GM19463 (cell line): ENCODE results near the gene ZCCHC3.
"Not testable (repeated sequence)": the region's sequence is repeated elsewhere in the genome, so short reads cannot be mapped to it uniquely, and the experiment has no call there.

Experiments used
- ATAC-seq: cut with Tn5 transposase; IDR thresholded peaks from one replicate; pipeline ENCODE4 v1.9.1; 2021; ENCODE audit warnings: mild to moderate bottlenecking, moderate library complexity; ENCODE audit not compliant: unreplicated experiment

ZCCHC3 gene, protein sequence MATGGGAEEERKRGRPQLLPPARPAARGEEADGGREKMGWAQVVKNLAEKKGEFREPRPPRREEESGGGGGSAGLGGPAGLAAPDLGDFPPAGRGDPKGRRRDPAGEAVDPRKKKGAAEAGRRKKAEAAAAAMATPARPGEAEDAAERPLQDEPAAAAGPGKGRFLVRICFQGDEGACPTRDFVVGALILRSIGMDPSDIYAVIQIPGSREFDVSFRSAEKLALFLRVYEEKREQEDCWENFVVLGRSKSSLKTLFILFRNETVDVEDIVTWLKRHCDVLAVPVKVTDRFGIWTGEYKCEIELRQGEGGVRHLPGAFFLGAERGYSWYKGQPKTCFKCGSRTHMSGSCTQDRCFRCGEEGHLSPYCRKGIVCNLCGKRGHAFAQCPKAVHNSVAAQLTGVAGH

DNA sequence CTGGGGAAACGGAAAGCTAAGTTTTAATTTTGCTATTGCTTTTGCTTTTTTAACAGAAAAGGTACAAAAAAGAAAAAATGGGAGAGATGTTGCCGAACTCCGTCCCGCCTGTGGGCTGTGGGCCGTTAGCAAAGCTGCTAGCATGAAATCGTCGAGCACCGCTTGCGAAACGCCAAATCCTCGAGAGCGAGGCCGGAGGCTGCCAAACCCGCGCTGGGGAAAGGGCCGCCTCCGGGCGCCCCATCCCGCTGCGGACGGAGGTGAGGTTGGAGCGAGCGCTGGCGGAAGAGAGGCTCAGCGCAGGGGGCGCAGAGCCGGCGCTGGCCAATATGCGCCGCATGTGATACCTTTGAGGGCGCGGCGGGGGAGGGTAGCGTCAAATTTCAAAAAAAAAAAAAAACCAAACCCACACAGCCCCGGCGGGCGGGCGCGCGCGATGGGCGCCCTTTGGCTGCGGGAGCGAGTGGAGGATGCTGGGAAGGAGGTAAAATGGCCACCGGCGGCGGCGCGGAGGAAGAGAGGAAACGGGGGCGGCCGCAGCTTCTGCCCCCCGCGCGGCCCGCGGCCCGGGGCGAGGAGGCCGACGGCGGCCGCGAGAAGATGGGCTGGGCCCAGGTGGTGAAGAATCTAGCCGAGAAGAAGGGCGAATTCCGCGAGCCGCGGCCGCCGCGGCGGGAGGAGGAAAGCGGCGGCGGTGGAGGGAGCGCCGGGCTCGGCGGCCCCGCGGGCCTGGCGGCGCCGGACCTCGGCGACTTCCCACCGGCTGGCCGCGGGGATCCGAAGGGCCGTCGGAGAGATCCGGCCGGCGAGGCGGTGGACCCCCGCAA lies at the start of gene ZCCHC3:
Gene ZCCHC3 (plus strand): TSS at position 473 of the 827 bp plus-strand sequence. CDS start 17 bp downstream, at position 490.
- ATAC-seq, result peak; percentile 84

DNA sequence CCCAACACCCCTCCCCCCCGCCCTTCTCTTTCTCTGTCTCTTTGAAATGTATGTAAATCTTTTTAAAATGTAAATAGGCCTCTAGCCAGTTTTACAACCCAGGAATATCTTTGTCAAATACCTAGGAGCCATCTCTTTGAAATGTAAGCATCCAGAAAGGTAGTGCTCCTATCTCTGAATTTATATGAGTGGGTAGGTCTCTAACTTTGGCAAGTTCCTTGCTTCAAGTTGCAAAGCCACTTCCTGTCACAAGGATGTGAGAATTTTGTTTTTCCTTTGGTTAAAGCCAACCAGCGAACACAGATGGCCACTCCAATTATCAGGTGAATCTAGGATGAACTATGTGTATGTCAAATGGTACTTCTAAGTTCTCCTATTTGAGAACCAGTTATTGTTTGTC lies 46.0 kb upstream of the ZCCHC3 start:
- ATAC-seq, result no peak

DNA sequence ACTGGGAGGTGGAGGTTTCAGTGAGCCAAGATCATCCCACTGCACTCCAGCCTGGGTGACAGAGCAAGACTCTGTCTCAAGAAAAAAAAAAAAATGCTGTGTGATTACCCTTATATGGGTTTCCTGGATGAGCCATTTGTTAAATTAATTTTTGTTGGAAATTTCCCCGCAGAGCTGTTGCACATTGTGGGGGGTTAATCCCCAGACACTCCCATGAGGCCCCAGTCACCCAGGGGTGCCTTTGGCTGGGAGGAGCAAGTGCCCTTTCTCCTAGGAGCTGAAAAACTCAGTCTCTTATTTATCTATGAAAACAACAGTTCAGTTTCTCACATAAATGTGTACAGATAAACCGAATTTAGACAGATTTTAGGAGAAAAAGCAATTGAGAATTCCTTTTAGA lies 44.6 kb upstream of the ZCCHC3 start:
- no peak for ATAC-seq

DNA sequence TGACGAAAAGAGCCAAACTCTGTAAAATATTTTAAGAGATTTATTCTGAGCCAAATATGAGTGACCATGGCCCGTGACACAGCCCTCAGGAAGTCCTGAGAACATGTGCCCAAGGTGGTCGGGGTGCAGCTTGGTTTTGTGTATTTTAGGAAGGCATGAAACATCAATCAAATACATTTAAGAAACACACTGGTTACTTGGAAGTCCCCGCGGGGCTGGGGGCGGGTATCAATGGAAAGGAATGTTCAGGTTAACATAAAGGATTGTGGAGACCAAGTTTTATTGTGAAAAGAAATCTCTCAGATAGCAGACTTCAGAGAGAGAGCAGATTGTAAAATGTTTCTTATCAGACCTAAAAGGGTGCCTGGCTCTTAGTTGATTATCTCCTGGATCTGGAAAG lies 43.9 kb upstream of the ZCCHC3 start:
- not testable (repeated sequence) for ATAC-seq

DNA sequence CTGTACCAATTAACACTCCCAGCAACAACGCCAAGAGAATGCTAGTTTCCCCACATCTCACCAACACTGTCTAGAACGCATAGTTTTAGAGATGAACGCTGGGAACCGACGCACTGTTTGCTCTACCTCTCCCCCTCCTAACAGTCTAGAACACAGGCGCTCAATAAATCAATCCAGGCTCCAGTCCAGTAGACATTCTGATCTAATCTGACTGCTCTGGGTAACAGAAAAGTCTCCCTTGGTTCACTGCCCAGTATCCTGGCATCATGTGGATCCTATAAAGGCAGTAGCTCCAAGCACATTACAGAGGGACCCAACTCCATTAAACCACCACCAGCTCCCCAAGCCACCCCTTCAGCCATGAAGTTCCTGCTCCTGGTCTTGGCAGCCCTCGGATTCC lies 40.0 kb upstream of the ZCCHC3 start, which contains the start of gene DEFB132:
Gene DEFB132 (plus strand): TSS at position 306 of the 400 bp plus-strand sequence. CDS start 55 bp downstream, at position 361.
- ATAC-seq, result no peak

DNA sequence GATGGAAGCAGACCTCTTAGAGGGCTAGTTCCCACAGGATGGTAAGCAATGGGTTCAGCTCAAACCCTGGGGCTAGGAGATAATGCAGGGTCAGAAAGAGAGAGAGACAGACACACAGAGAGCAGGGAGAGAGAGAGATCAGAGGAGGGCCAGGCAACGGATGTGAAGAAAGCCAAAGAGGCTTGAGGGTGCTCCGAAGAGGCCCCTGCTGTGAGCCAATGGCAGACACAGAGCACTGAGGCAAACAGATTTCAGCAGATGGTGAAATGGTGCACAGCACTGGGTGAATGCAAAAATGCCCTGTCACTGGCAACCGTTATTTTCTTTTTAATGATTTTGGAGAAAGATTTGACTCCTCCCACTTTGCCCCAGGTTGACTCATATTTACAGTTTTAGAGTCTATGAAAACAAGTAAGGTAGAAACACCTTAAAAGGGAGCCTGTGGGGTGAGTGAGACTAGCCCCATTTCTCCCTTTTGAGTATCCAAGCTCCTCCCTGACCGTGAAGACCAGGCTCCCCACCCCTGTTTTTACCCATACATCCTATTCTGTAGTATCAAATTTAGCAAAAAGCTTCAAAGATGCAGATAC lies 39.0 kb upstream of the ZCCHC3 start:
- ATAC-seq, result no peak

DNA sequence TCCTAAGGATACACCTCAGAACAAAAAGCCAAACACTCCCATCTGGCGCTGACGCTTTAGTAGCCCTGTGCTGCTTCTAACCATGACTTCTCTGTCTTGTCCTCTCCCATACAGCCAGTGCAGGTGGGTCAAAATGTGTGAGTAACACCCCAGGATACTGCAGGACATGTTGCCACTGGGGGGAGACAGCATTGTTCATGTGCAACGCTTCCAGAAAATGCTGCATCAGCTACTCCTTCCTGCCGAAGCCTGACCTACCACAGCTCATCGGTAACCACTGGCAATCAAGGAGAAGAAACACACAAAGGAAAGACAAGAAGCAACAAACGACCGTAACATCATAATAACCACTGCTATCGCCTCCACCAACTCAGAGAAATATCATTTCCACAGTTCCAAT lies 38.4 kb upstream of the ZCCHC3 start:
- no peak for ATAC-seq

DNA sequence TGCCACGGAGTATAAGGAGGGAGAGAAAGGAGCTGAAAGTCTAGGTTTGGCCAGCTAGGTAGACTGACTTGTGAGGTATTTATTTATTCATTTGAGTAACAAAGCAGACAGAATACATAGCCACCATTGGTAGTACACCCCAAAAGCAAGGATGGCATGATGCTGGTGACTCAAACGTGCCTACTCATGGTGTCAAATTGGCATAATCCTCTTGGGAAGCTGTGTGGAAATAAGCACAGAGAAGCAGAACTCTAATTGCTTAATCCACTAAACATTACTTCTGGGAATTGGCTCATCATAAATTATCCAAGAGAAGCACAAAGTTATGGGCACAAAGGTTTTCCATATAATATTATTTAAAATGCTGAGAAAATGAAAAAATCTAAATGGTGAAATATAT lies 37.4 kb upstream of the ZCCHC3 start:
- ATAC-seq, result no peak

DNA sequence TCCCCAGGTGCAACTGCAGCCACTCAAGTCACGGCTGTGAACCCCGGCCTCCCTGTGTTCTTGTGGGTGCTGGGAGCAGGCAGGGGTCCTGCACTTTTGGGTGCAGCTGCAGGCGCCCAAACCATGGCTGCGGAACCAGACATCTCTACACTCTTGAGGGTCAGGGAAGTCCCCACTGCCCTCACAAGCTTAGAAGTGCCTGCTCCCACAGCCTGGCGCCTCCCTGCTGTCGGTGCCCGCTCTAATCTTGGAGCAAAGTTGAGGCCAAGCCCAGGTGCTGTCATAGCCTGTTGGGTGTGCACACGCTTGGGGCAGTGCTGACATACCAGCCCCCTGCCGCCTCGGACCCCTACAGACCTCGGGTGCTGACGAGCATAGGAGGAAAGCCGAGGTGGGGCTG lies 33.7 kb upstream of the ZCCHC3 start:
- ATAC-seq, result no peak

DNA sequence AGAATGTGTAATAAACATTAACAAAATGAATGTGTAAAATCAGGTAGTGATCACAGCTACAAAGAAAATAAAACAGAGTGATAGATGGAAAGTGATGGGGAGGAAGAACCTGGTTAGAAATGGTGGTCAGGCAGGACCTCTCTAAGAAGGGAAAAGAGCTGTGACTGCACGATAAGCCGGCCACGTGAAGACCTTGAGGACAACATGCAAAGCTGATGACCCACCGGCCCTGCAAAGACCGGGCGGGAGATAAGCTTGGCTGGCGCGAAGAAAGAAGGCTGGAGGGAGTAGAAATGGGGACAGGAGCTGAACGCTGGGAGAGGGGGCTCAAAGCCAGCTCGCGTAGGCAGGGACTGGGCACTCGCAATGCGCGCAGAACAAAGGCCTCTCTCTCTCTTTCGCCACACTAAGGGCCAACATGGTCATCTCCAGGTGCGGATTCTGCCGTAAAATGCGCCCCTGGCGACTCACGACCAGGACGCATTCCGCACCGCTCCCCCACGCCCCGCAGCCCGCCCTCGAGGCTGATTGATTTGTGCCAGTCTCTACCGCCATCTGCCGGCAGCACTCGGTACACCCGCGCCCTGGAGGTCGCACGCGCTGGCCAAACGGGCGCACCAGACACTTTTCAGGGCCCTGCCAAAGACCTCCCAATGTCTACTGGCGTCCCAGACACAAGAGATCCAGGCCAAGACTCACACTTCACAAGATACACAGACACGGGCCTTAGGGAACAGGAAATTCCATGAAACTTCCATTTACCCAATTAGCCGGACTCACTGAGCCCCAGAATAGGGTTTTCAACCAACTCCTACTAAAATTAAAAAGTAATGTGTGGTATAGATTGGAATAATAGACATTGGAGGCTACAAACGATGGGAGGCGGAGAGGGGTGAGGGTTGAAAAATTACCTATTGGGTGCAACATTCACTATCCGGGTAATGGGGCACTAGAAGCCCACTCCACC lies 30.5 kb upstream of the ZCCHC3 start:
- peak; percentile 96 for ATAC-seq

DNA sequence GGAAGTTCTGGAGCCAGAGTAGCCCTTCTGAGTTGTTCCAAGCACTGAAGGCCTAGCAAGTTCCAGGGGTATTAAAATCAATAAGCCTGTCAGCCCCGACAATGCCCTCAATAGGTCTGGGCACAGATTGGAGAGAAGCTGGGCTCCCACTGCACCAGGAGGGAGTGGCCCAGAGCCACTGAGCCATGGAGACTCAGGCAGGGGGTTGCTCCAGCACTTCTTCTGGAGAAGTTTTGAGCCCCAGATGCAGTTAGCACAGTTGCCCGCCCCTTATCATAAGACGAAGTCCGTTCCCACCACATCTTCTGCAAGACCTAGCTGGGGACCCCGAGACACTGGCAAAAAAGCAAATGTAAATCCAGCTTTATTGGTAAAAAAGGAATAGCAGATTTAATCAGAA lies 26.9 kb upstream of the ZCCHC3 start:
- ATAC-seq, result no peak

DNA sequence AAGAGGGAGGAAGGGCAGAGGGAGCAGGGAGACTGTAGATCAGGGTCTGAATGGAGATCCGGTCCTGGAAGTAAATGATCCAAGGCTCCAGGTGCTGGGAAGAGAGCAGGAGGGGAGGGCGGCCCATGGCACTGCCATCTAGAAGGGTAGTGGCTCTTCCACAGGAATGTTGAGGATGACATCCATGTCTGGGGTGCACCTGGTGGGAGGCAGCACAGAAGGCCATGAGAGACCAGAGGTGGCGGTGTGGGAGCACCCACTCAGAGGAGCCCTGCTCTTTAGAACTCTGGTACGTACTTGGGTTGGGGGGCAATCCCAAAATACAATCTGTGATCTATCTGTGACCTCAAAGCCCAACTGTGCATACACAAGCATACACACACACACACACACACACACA lies 26.3 kb upstream of the ZCCHC3 start:
- no peak for ATAC-seq

DNA sequence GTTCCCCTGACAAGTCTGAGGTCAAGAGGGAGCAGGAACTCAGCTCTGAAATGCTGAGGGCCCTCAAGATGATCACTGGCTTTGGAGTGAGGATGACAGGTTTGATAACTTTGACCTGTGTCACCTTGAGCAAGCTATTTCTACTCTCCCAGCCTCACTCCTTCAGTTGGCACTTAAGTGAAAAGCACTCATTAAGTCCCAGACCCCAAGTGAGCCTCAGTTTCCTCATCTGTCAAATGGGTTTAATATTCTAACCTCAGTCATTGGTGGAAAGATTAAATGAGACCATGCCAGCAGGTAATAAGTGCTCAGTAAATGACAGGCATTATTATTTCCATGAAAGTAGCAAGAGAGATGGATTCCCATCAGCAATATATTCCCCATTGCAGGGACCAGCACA lies 25.8 kb upstream of the ZCCHC3 start:
- ATAC-seq, result no peak

DNA sequence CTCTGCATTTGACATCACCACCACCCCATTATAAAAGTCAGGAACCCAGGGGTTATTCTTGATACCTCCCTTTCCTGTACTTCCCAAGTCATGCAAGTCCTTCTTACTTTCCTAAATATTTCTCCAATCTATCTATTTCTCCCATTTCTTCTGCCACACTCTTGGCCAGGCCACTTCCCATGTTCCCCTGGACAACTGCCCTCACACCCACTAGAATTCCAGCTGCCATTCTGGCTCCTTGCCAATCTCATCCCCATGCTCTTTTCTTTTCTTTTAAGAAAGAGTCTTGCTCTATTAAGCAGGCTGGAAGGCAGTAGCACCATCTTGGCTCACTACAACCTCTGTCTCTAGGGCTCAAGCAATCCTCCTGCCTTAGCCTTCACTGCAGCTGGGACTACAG lies 24.7 kb upstream of the ZCCHC3 start:
- no peak for ATAC-seq

DNA sequence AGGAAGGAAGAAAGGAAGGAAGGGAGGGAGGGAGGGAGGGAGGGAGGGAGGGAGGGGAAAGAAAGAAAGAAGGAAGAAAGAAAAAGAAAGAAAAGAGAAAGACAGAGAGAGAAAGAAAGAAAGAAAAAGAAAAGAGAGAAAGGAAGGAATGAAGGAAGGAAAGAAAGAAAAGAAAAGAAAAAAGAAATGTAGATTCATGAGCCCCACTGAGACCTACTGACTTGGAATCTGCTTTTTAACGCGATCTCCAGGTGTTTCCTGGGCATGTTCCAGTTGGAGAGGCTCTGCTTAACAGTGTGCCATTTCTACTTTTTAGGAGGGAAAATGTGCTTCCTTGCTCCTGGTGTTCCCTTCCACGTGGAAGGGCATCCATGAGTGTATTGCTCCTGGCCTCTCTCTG lies 23.5 kb upstream of the ZCCHC3 start:
- no peak for ATAC-seq

DNA sequence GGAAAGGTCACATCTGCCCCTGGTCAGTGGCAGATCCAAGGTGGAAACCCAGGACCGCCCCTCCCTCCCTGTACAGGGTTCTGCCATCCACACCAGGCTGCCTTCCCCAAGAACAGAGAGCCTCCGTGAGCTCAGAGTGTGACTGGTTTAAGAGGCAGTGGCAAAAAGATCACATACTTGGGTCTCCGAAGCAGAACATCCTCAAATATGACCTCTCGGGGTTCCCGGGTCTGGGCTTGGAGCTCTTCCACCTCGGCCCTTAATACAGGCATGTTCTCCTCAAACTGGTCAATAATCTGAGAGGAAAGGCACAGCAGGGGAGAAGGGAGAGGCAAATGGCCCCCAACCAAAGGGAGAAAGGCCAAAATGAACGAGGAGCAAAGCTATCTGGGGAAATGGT lies 21.6 kb upstream of the ZCCHC3 start:
- ATAC-seq, result no peak

DNA sequence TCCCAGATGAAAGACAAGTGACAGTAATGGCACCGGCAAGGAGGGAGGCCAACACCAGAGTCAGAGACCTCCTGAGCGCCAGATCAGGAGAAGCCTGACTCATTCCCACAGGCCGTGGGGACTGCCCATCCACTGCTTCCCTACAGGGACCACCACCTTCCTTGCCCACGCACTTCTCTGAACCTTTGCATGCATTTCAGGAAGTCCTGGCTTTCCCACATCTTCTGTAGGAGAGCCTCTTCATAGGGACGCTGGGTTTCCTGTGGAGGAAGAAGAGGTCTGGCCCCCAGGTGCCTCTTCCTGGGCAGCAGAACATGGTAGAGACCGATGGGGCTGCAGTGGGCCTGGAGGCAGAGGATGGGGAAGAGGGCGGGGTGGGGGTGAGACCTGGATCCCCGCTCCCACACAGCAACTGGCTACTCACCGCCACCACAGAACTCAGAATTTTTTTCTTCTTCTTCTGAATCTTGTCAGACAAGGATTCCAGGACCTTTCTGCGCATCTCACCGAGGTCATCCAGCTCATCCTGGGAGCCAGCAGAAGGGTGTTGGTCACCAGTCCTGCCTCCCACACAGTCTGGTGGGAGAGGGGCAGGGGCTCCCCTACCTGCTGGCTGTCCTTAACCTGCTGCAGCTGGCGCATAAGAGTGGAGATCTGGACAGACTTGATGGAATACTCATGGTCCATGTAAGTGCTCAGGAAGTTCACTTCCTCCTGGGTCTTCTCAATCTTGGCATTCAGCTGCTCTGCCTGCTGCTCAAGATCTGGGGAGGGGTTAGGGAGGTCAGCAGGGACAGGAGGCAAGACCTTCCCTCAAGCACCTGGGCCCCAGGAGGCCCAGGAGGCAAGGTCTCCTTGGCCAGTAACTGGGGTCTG lies 20.5 kb upstream of the ZCCHC3 start:
- no peak for ATAC-seq

DNA sequence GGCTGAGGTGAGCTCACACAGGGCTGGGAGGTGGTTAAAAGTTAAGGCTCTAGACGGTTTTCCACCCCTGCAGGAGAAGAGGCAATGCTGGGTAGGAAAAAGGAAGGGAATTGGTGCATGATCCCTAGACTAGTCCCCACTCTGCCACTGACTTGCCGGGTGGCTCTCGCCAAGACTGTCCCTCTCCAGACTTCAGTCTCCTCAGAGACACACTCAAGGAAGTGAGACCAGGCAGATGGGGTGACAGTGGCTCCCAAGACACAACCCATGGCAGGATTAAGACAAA lies 19.9 kb upstream of the ZCCHC3 start:
- ATAC-seq, result no peak

DNA sequence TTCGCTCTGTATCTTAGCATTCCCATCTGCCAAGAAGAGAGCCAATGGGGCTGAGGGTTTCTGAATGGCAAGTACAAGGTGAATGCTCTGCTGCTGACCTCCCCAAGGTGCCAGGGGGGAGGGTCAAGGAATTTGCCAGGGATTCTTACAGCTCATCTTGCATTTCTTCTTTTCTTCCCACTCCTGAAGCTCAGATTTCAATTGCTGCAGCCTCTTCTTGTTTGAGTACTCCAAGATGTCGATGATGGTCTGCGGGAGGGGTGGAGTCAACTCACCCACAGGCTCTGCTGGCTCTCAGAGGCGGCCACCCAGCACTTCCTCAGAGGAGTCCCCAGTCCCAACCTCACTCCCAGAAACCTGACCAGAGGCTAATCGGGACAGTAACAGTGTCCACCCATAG lies 19.2 kb upstream of the ZCCHC3 start:
- ATAC-seq, result no peak
